Measurements from ENCODE around the gene AVPR2.

GRCh38 chrX:153944800-153945150 is 40.3 kb downstream of the AVPR2 start:
- no peak for TF ChIP-seq GATA2 (IDR thresholded peaks at IDR 0.05; ENCODE audit: low read depth, low read length)
- no peak for TF ChIP-seq GATA3 (IDR thresholded peaks at IDR 0.05; ENCODE audit: low read depth, low read length)
